Panc1 (cell line): ENCODE results near the gene ZNF92.

Source experiments
- CTCF ChIP-seq: fragments of 450-650 bp; IDR thresholded peaks from 2 replicates; pipeline ENCODE4 v1.5.1; 2017; ENCODE audit warnings: mild to moderate bottlenecking
- POLR2AphosphoS5 ChIP-seq: IDR thresholded peaks from 2 replicates; pipeline ENCODE4 v1.6.1; 2012; ENCODE audit warnings: mild to moderate bottlenecking, low read depth, low read length, moderate library complexity
- REST ChIP-seq, 2 experiments: IDR thresholded peaks; 2 replicates each; pipeline ENCODE4 v1.6.1; 2011 to 2012; ENCODE audit warnings: low read depth in 2 of 2, control low read depth in 1 of 2, low read length in 1 of 2, mild to moderate bottlenecking in 1 of 2, moderate library complexity in 1 of 2; ENCODE audit not compliant: insufficient read depth in 1 of 2
- SIN3A ChIP-seq: IDR thresholded peaks from 2 replicates; pipeline ENCODE4 v1.6.1; 2012; ENCODE audit warnings: low read depth, mild to moderate bottlenecking, low read length, moderate library complexity, borderline replicate concordance; ENCODE audit not compliant: insufficient read depth
- TCF7L2 ChIP-seq: IDR thresholded peaks from 2 replicates; pipeline ENCODE4 v1.6.1; 2011; ENCODE audit warnings: mild to moderate bottlenecking, low read depth, low read length, inconsistent platforms

GRCh38 chr7:65390588-65390987, 16.9 kb downstream of the ZNF92 start:
- TF ChIP-seq REST (IDR thresholded peaks at IDR 0.05; ENCODE audit: insufficient read depth in 1 of 2, low read depth in 2 of 2, low read length in 1 of 2) (no peak), POLR2AphosphoS5 (no peak), CTCF (no peak), SIN3A (no peak), TCF7L2 (peak; percentile 88)
